Type B pancreatic cell (in vitro differentiated cells): Measurements from ENCODE around the gene RASSF4. TPM values are rescaled to one million over a fixed set of nuclear protein-coding genes. Genes with fewer than 3 reads are reported as not detected.

Experiments
- DNase-seq: peaks from one replicate; pipeline ENCODE4 v3.0.0; 2021; ENCODE audit warnings: mixed read lengths; ENCODE audit not compliant: unreplicated experiment; ENCODE audit errors: extremely low spot score
- H3K27ac Mint-ChIP-seq: 2 replicates; pipeline ENCODE4 v1.8.0; 2021; ENCODE audit warnings: mild to moderate bottlenecking, mixed read lengths
- H3K27me3 Mint-ChIP-seq: 2 replicates; pipeline ENCODE4 v1.8.0; 2021; ENCODE audit warnings: mixed read lengths
- H3K36me3 Mint-ChIP-seq: 2 replicates; pipeline ENCODE4 v1.8.0; 2021; ENCODE audit warnings: mixed read lengths
- H3K4me1 Mint-ChIP-seq: one replicate; pipeline ENCODE4 v1.8.0; 2021; ENCODE audit warnings: mixed read lengths; ENCODE audit not compliant: unreplicated experiment
- H3K4me3 Mint-ChIP-seq: 2 replicates; pipeline ENCODE4 v1.8.0; 2021; ENCODE audit warnings: mild to moderate bottlenecking, mixed read lengths
- H3K9me3 Mint-ChIP-seq: 2 replicates; pipeline ENCODE4 v1.8.0; 2021; ENCODE audit warnings: mixed read lengths
- CTCF ChIP-seq: fragments of 200-600 bp; sonication (generic); conservative IDR thresholded peaks from 2 replicates; pipeline ENCODE4 v1.5.0; 2021; ENCODE audit warnings: antibody characterized with exemption, mild to moderate bottlenecking
- total RNA-seq: library from RNA; stranded (reverse); gene quantifications from 2 replicates; pipeline ENCODE4 v1.2.1, GENCODE V29; 2021; ENCODE audit warnings: low replicate concordance

The RASSF4 gene
- total RNA-seq, 1 donor from 2014 or later, result 27.9 TPM

DNA sequence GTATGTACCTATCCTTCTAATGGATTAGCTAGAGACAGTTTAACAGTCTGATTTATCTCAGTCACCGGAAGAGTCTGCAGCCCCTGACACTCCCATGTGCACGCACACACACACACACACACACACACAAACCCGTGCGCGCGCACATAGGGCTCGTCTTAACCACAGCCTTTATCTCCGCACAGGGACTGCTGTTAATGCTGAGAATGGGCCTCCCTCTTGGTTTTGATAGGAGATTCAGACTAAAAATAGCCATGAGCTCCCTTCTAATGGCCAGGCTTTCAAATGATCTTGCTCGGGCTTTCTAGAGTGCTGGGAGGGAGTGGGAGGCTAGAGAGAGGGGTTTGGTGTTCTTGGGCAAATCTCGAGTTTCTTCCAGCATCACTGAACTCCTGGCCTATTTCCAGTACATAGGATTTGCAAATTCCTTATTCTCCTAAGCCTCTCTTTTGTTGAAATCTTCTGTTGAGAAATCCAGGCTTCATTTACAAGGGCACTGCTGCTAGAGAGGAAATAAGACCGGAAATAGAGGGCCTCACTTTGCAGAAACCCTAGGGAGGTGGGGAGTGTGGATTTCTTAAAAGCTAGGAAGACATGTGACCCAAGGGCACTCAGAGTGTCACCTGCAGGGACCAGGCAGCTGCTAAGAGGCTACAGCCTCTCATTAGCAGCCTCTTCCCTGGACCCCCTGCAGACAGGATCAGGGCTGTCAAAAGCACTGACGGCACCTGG lies 46.1 kb upstream of the RASSF4 start:
- no peaks in the 10 kb centered on the region for H3K9me3 Mint-ChIP-seq
- H3K27me3 Mint-ChIP-seq, result peaks cover 6% of the 10 kb centered on the region
- DNase-seq, result no peak
- H3K4me1 Mint-ChIP-seq, result peaks cover 46% of the 10 kb centered on the region
- H3K4me3 Mint-ChIP-seq, result no peak overlapping the region
- H3K27ac Mint-ChIP-seq, result peak overlapping the region; percentile 19
- TF ChIP-seq CTCF, result no peak
- no peaks in the 10 kb centered on the region for H3K36me3 Mint-ChIP-seq

- Mint-ChIP-seq H3K27me3 (peaks cover 6% of the 10 kb centered on the region), H3K36me3 (no peaks in the 10 kb centered on the region), H3K4me1 (peaks cover 37% of the 10 kb centered on the region), H3K9me3 (no peaks in the 10 kb centered on the region), H3K4me3 (no peak overlapping the region), H3K27ac (no peak overlapping the region)
- DNase-seq, result no peak
- no peak for TF ChIP-seq CTCF
Measured at GRCh38 chr10:44914891-44915290, 44.7 kb upstream of the RASSF4 start.

DNA sequence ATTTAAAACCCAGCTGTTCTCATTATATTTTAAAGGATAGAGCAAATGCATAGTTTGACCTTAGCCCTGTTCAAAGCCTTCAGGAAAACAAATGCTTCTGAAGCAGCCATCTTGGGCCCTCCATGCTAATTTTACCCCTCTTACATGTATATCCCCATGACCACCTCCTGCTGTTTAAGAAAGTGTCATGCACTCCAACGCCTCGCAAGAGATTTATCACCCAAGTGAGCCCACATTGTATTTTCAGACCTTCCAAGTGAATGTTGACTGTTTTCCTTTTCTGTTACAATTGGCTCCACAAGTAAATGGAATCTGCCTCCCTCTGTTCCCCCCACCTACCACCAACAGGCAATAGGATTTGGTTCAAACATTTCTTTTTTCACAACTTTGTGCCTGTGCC lies 43.2 kb upstream of the RASSF4 start:
- H3K4me1 Mint-ChIP-seq, result peaks cover 28% of the 10 kb centered on the region
- DNase-seq, result no peak
- H3K9me3 Mint-ChIP-seq, result no peaks in the 10 kb centered on the region
- TF ChIP-seq CTCF, result no peak
- H3K27me3 Mint-ChIP-seq, result no peaks in the 10 kb centered on the region
- H3K4me3 Mint-ChIP-seq, result no peak overlapping the region
- H3K27ac Mint-ChIP-seq, result no peak overlapping the region
- no peaks in the 10 kb centered on the region for H3K36me3 Mint-ChIP-seq

- H3K36me3 Mint-ChIP-seq, result no peaks in the 10 kb centered on the region
Measured at GRCh38 chr10:44917848-44918247, 41.8 kb upstream of the RASSF4 start.

GRCh38 chr10:44920252-44920651 lies 39.4 kb upstream of the RASSF4 start:
- no peak for TF ChIP-seq CTCF
- Mint-ChIP-seq H3K4me3 (no peak overlapping the region), H3K4me1 (peaks cover 8% of the 10 kb centered on the region), H3K9me3 (no peaks in the 10 kb centered on the region), H3K36me3 (no peaks in the 10 kb centered on the region), H3K27me3 (no peaks in the 10 kb centered on the region), H3K27ac (no peak overlapping the region)
- DNase-seq, result peak; percentile 44

More at GRCh38 chr10:44917848-44918247, 41.8 kb upstream of the RASSF4 start:
- H3K4me1 Mint-ChIP-seq, result peaks cover 23% of the 10 kb centered on the region
- H3K4me3 Mint-ChIP-seq, result no peak overlapping the region
- H3K27me3 Mint-ChIP-seq, result no peaks in the 10 kb centered on the region
- DNase-seq, result no peak
- TF ChIP-seq CTCF, result no peak
- H3K27ac Mint-ChIP-seq, result no peak overlapping the region
- no peaks in the 10 kb centered on the region for H3K9me3 Mint-ChIP-seq
